Cardiac septum (tissue), 1 donor: Measurements from ENCODE around the gene SEPTIN8. TPM values are rescaled to one million over a fixed set of nuclear protein-coding genes. Genes with fewer than 3 reads are reported as not detected.

Experiments used
- DNase-seq: peaks from one replicate; pipeline ENCODE4 v3.0.0-alpha.2; 2020; ENCODE audit warnings: low spot score
- intact Hi-C: fragments of 100-400 bp; cut with DNase I; formaldehyde crosslinking; loops from one replicate; pipeline ENCODE4 v1.14.0; 2022
- total RNA-seq: library from RNA; stranded (reverse); fragmentation: NEBNext Ultra II Directional; extraction: Animal tissue kit (Norgen Biotek cat#: 25700); gene quantifications from one replicate; pipeline ENCODE4 v1.2.1, GENCODE V29; 2021
- donor health status: DM: no; HTN: no; CAD: no.

SEPTIN8 gene
- total RNA-seq, 1 donor from 2014 or later: 45.2 TPM

GRCh38 chr5:132759114-132760048 is 17.7 kb downstream of the SEPTIN8 start:
- DNase-seq: no peak
- intact Hi-C loops: no loop called here

- intact Hi-C loops: no loop called here
- no peak for DNase-seq
Observed at GRCh38 chr5:132758451-132758850, 18.6 kb downstream of the SEPTIN8 start.

GRCh38 chr5:132756542-132756941 is 20.5 kb downstream of the SEPTIN8 start:
- intact Hi-C loops: no loop called here

GRCh38 chr5:132754947-132755346 is 22.1 kb downstream of the SEPTIN8 start:
- intact Hi-C loops: no loop called here
- DNase-seq: no peak

More at GRCh38 chr5:132756542-132756941, 20.5 kb downstream of the SEPTIN8 start:
- no peak for DNase-seq

- intact Hi-C loops: no loop called here
- no peak for DNase-seq
Observed at GRCh38 chr5:132754111-132754510, 22.9 kb downstream of the SEPTIN8 start.

- peak; percentile 57 for DNase-seq
- intact Hi-C loops: loop anchor here (2.0 kb wide), 1 partner anchor 67 kb away; no protein-coding TSS in a partner anchor
Observed at GRCh38 chr5:132753135-132753987, 23.7 kb downstream of the SEPTIN8 start.

GRCh38 chr5:132752581-132753125 is 24.4 kb downstream of the SEPTIN8 start:
- DNase-seq: no peak
- intact Hi-C loops: loop anchor here (2.0 kb wide), 1 partner anchor 68 kb away; no protein-coding TSS in a partner anchor

GRCh38 chr5:132751971-132752580 is 25.0 kb downstream of the SEPTIN8 start:
- intact Hi-C loops: loop anchor here (2.0 kb wide), 1 partner anchor 69 kb away; no protein-coding TSS in a partner anchor
- DNase-seq: no peak

GRCh38 chr5:132751444-132751843 is 25.6 kb downstream of the SEPTIN8 start:
- intact Hi-C loops: no loop called here
- no peak for DNase-seq

GRCh38 chr5:132750471-132751230 is 26.4 kb downstream of the SEPTIN8 start:
- intact Hi-C loops: no loop called here
- no peak for DNase-seq

- intact Hi-C loops: no loop called here
Observed at GRCh38 chr5:132749506-132749905, 27.5 kb downstream of the SEPTIN8 start.

GRCh38 chr5:132748522-132749000 is 28.5 kb downstream of the SEPTIN8 start:
- DNase-seq: no peak
- intact Hi-C loops: no loop called here

More at GRCh38 chr5:132749506-132749905, 27.5 kb downstream of the SEPTIN8 start:
- DNase-seq: no peak

GRCh38 chr5:132747616-132748440 is 29.2 kb downstream of the SEPTIN8 start:
- intact Hi-C loops: no loop called here
- DNase-seq: no peak

GRCh38 chr5:132746954-132747615 is 30.0 kb downstream of the SEPTIN8 start, which contains the start of gene CCNI2:
Gene CCNI2, plus strand, starts transcription at chr5:132747426. Its CDS starts 70 bp downstream, at chr5:132747496.
- intact Hi-C loops: no loop called here
- no peak for DNase-seq

- intact Hi-C loops: no loop called here
- no peak for DNase-seq
Observed at GRCh38 chr5:132746592-132746953, 30.5 kb downstream of the SEPTIN8 start.

GRCh38 chr5:132744659-132745058 is 32.4 kb downstream of the SEPTIN8 start:
- intact Hi-C loops: no loop called here
- DNase-seq: no peak

- intact Hi-C loops: no loop called here
- no peak for DNase-seq
Observed at GRCh38 chr5:132742626-132743025, 34.4 kb downstream of the SEPTIN8 start.
